Measurements from ENCODE around the gene TMEM273.

- TF ChIP-seq EZH2 (IDR thresholded peaks at IDR 0.05; ENCODE audit: borderline replicate concordance, low read depth, low read length, severe bottlenecking), result no peak
- TF ChIP-seq, protein P1, sequence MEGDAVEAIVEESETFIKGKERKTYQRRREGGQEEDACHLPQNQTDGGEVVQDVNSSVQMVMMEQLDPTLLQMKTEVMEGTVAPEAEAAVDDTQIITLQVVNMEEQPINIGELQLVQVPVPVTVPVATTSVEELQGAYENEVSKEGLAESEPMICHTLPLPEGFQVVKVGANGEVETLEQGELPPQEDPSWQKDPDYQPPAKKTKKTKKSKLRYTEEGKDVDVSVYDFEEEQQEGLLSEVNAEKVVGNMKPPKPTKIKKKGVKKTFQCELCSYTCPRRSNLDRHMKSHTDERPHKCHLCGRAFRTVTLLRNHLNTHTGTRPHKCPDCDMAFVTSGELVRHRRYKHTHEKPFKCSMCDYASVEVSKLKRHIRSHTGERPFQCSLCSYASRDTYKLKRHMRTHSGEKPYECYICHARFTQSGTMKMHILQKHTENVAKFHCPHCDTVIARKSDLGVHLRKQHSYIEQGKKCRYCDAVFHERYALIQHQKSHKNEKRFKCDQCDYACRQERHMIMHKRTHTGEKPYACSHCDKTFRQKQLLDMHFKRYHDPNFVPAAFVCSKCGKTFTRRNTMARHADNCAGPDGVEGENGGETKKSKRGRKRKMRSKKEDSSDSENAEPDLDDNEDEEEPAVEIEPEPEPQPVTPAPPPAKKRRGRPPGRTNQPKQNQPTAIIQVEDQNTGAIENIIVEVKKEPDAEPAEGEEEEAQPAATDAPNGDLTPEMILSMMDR (IDR thresholded peaks at IDR 0.05; ENCODE audit: borderline replicate concordance, extremely low read depth, low read length, poor library complexity, severe bottlenecking), result no peak
Measured at GRCh38 chr10:49200854-49201253, 12.7 kb upstream of the TMEM273 start.

Measured in DND-41 (cell line).